C4-2B (cell line): ENCODE measurements around the gene CEP131.

Experiments used
- H3K27ac ChIP-seq: fragments of 450-650 bp; 2 replicates; pipeline ENCODE4 v1.5.1; 2017
- CTCF ChIP-seq: fragments of 450-650 bp; conservative IDR thresholded peaks from 2 replicates; pipeline ENCODE4 v1.5.1; 2017; ENCODE audit warnings: mild to moderate bottlenecking
- ZFX ChIP-seq: fragments of 450-650 bp; IDR thresholded peaks from 2 replicates; pipeline ENCODE4 v1.6.1; 2017

Gene CEP131

GRCh38 chr17:81233316-81233715 lies 10.6 kb upstream of the CEP131 start:
- no peak overlapping the region for H3K27ac ChIP-seq
- no peak for TF ChIP-seq ZFX
- no peak for TF ChIP-seq CTCF

- no peak for TF ChIP-seq CTCF
- H3K27ac ChIP-seq, result no peak overlapping the region
Measured at GRCh38 chr17:81232616-81233241, 10.0 kb upstream of the CEP131 start.

GRCh38 chr17:81231766-81232581 lies 9.2 kb upstream of the CEP131 start:
- no peak overlapping the region for H3K27ac ChIP-seq
- no peak for TF ChIP-seq CTCF
- TF ChIP-seq ZFX, result no peak

- H3K27ac ChIP-seq, result no peak overlapping the region
- TF ChIP-seq ZFX, result no peak
- no peak for TF ChIP-seq CTCF
Measured at GRCh38 chr17:81231121-81231645, 8.4 kb upstream of the CEP131 start.

GRCh38 chr17:81230043-81230820 lies 7.5 kb upstream of the CEP131 start:
- H3K27ac ChIP-seq, result no peak overlapping the region
- TF ChIP-seq ZFX (no peak), CTCF (no peak; the same call in 1 of the 2 replicates)

- H3K27ac ChIP-seq, result no peak overlapping the region
- TF ChIP-seq CTCF (no peak), ZFX (no peak)
Measured at GRCh38 chr17:81229666-81229920, 6.8 kb upstream of the CEP131 start.
